Tibial nerve (tissue), 4 donors: Measurements from ENCODE around the gene GRB10. TPM values are rescaled to one million over a fixed set of nuclear protein-coding genes. Genes with fewer than 3 reads are reported as not detected.

Source experiments
- DNase-seq, 2 donors: peaks; one replicate each; pipeline ENCODE4 v3.0.0-alpha.2; 2019; ENCODE audit warnings: low spot score in 2 of 2
- H3K27ac ChIP-seq, 4 donors: fragments of 200-600 bp; sonication (generic) in 3 of 4; one replicate each; pipeline ENCODE4 v1.5.1; 2017 to 2019; ENCODE audit warnings: mild to moderate bottlenecking in 1 of 4
- H3K27me3 ChIP-seq, 2 donors: fragments of 200-600 bp; sonication (generic) in 1 of 2; one replicate each; pipeline versions ENCODE4 v1.5.1 to v1.6.0; 2017 to 2019
- H3K36me3 ChIP-seq, 3 donors: fragments of 200-600 bp; sonication (generic); one replicate each; pipeline ENCODE4 v1.5.1; 2018 to 2019
- H3K4me1 ChIP-seq, 4 donors: fragments of 200-600 bp; sonication (generic) in 3 of 4; one replicate each; pipeline ENCODE4 v1.5.1; 2017 to 2019
- H3K4me3 ChIP-seq, 4 donors: fragments of 200-600 bp; sonication (generic) in 3 of 4; one replicate each; pipeline ENCODE4 v1.5.1; 2017 to 2019; ENCODE audit warnings: mild to moderate bottlenecking in 1 of 4, moderate library complexity in 1 of 4
- H3K9me3 ChIP-seq, 4 donors: fragments of 200-600 bp; sonication (generic) in 3 of 4; one replicate each; pipeline ENCODE4 v1.5.1; 2017 to 2019
- CTCF ChIP-seq, 5 experiments: fragments of 200-600 bp in 3 of 5; fragments of 450-650 bp in 2 of 5; sonication (generic) in 3 of 5; IDR thresholded peaks; one replicate each; pipeline ENCODE4 v1.5.1; 2016 to 2019; ENCODE audit warnings: antibody characterized with exemption in 5 of 5, mild to moderate bottlenecking in 3 of 5, moderate library complexity in 2 of 5
- EP300 ChIP-seq, 2 donors: sonication (generic); formaldehyde crosslinking; IDR thresholded peaks; one replicate each; pipeline ENCODE4 v1.6.1; 2017; ENCODE audit warnings: antibody characterized with exemption in 2 of 2, mild to moderate bottlenecking in 1 of 2
- POLR2A ChIP-seq, 2 donors: fragments of 450-650 bp; IDR thresholded peaks; one replicate each; pipeline ENCODE4 v1.6.1; 2017; ENCODE audit warnings: antibody characterized with exemption in 2 of 2, mild to moderate bottlenecking in 2 of 2, moderate library complexity in 2 of 2
- WGBS, 2 donors: methylation state at CpG; one replicate each; pipeline ENCODE4 v1.1.5; 2018; 5-methylcytosine and 5-hydroxymethylcytosine counted together
- total RNA-seq, 4 donors: library from RNA; depleted of rRNA; stranded (reverse); fragments of >200 nt; gene quantifications; one replicate each; pipeline ENCODE4 v1.1.0, GENCODE V29; 2016

The GRB10 gene
- total RNA-seq, 4 donors from 2014 or later = 34.1 to 73.9 (median 56.0) TPM

- Histone ChIP-seq H3K4me3 (no peak overlapping the region), H3K27ac (no peak overlapping the region), H3K9me3 (peaks cover 0 to 7% (median 0%) of the 10 kb centered on the region in 4 donors), H3K36me3 (no peaks in the 10 kb centered on the region), H3K4me1 (peaks cover 0 to 46% (median 0%) of the 10 kb centered on the region in 4 donors), H3K27me3 (no peaks in the 10 kb centered on the region)
- TF ChIP-seq CTCF (IDR thresholded peaks at IDR 0.05) = no peak
- no peak for TF ChIP-seq POLR2A (IDR thresholded peaks at IDR 0.05)
- no peak for DNase-seq
- 92 to 95% methylated on average over 6 of the region's 6 CpGs for WGBS, 2 donors
These were observed 2.6 kb upstream of the GRB10 start for GRCh38 chr7:50785346-50785745.

- H3K27me3 ChIP-seq = no peaks in the 10 kb centered on the region
- no peaks in the 10 kb centered on the region for H3K36me3 ChIP-seq
- H3K4me1 ChIP-seq = peaks cover 0 to 38% (median 0%) of the 10 kb centered on the region in 4 donors
- no peak overlapping the region for H3K27ac ChIP-seq
- H3K9me3 ChIP-seq = peaks cover 0 to 7% (median 0%) of the 10 kb centered on the region in 4 donors
- no peak for DNase-seq
- WGBS, 2 donors = 71 to 72% methylated on average over 12 of the region's 12 CpGs
- no peak for TF ChIP-seq CTCF (IDR thresholded peaks at IDR 0.05)
- TF ChIP-seq POLR2A (IDR thresholded peaks at IDR 0.05) = no peak
- TF ChIP-seq EP300 (IDR thresholded peaks at IDR 0.05) = no peak
- H3K4me3 ChIP-seq = no peak overlapping the region
These were observed 1.3 kb upstream of the GRB10 start for GRCh38 chr7:50783801-50784507.

GRCh38 chr7:50783303-50783702, 607 bp upstream of the GRB10 start:
- TF ChIP-seq POLR2A (IDR thresholded peaks at IDR 0.05) = no peak
- no peak for TF ChIP-seq EP300 (IDR thresholded peaks at IDR 0.05)
- no peak for TF ChIP-seq CTCF (IDR thresholded peaks at IDR 0.05)
- DNase-seq = no peak
- peaks cover 0 to 38% (median 0%) of the 10 kb centered on the region in 4 donors for H3K4me1 ChIP-seq
- no peaks in the 10 kb centered on the region for H3K36me3 ChIP-seq
- no peaks in the 10 kb centered on the region for H3K27me3 ChIP-seq
- H3K27ac ChIP-seq = no peak overlapping the region
- H3K9me3 ChIP-seq = peaks cover 0 to 3% (median 0%) of the 10 kb centered on the region in 4 donors
- peak overlapping the region in 1 of 4 donors; percentile 62 for H3K4me3 ChIP-seq
- 30 to 48% methylated on average over 7 of the region's 7 CpGs for WGBS, 2 donors

- WGBS, 2 donors = 72 to 75% methylated on average over 49 of the region's 49 CpGs
- no peak overlapping the region for H3K27ac ChIP-seq
- H3K4me1 ChIP-seq = peaks cover 0 to 38% (median 0%) of the 10 kb centered on the region in 4 donors
- no peaks in the 10 kb centered on the region for H3K9me3 ChIP-seq
- H3K27me3 ChIP-seq = no peaks in the 10 kb centered on the region
- no peak for TF ChIP-seq EP300 (IDR thresholded peaks at IDR 0.05)
- no peak for TF ChIP-seq POLR2A (IDR thresholded peaks at IDR 0.05)
- no peak for TF ChIP-seq CTCF (IDR thresholded peaks at IDR 0.05)
- DNase-seq = no peak
- H3K4me3 ChIP-seq = peak overlapping the region in 2 of 4 donors; percentile 37 to 62
- H3K36me3 ChIP-seq = no peaks in the 10 kb centered on the region
These were observed 1.1 kb downstream of the GRB10 start for GRCh38 chr7:50781381-50782293.

GRCh38 chr7:50780436-50780835, 2.3 kb downstream of the GRB10 start:
- no peak for DNase-seq
- Histone ChIP-seq H3K4me1 (peaks cover 0 to 40% (median 0%) of the 10 kb centered on the region in 4 donors), H3K27ac (no peak overlapping the region), H3K9me3 (no peaks in the 10 kb centered on the region), H3K36me3 (no peaks in the 10 kb centered on the region), H3K27me3 (no peaks in the 10 kb centered on the region), H3K4me3 (no peak overlapping the region)
- TF ChIP-seq EP300 (IDR thresholded peaks at IDR 0.05) (no peak), CTCF (IDR thresholded peaks at IDR 0.05) (no peak), POLR2A (IDR thresholded peaks at IDR 0.05) (no peak)
- WGBS, 2 donors = 96 to 100% methylated on average over 3 of the region's 3 CpGs
